ENCODE measurements around the gene KRTAP9-1. TPM values are rescaled to one million over a fixed set of nuclear protein-coding genes. Genes with fewer than 3 reads are reported as not detected.

Gene KRTAP9-1
- total RNA-seq, 1 donor from 2014 or later = not detected

DNA sequence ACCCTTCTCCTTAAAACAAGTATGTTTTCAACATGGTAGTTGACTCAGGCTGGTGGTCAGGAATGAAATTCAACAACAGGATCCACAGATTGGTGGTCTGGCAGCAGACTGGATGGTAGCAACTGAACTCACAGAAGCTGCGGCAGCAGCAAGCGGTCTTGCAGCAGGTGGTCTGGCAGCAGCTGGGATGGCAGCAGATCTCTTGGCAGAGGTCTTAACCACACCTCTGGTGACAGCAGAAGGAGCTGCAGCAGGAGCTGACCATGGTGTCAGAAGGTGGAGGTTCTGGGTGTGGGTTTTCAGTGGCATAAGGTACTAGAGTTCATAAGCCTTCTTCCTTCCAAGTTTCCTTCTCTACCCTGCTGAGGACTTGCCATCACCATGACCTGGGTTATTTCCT is 2.8 kb upstream of the KRTAP9-1 start:
- TF ChIP-seq, protein P1, sequence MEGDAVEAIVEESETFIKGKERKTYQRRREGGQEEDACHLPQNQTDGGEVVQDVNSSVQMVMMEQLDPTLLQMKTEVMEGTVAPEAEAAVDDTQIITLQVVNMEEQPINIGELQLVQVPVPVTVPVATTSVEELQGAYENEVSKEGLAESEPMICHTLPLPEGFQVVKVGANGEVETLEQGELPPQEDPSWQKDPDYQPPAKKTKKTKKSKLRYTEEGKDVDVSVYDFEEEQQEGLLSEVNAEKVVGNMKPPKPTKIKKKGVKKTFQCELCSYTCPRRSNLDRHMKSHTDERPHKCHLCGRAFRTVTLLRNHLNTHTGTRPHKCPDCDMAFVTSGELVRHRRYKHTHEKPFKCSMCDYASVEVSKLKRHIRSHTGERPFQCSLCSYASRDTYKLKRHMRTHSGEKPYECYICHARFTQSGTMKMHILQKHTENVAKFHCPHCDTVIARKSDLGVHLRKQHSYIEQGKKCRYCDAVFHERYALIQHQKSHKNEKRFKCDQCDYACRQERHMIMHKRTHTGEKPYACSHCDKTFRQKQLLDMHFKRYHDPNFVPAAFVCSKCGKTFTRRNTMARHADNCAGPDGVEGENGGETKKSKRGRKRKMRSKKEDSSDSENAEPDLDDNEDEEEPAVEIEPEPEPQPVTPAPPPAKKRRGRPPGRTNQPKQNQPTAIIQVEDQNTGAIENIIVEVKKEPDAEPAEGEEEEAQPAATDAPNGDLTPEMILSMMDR (conservative IDR thresholded peaks at IDR 0.05) = no peak
- no peaks in the 10 kb centered on the region for H3K9me3 Mint-ChIP-seq
- DNase-seq (ENCODE audit: low read depth, low spot score) = no peak
- no peaks in the 10 kb centered on the region for H3K36me3 Mint-ChIP-seq (ENCODE audit: low read depth)
- no peaks in the 10 kb centered on the region for H3K4me1 Mint-ChIP-seq
- peaks cover 52% of the 10 kb centered on the region for H3K27me3 Mint-ChIP-seq (ENCODE audit: low read depth)
- no peak overlapping the region for H3K4me3 Mint-ChIP-seq
- no peak overlapping the region for H3K27ac Mint-ChIP-seq (ENCODE audit: unreplicated experiment)

DNA sequence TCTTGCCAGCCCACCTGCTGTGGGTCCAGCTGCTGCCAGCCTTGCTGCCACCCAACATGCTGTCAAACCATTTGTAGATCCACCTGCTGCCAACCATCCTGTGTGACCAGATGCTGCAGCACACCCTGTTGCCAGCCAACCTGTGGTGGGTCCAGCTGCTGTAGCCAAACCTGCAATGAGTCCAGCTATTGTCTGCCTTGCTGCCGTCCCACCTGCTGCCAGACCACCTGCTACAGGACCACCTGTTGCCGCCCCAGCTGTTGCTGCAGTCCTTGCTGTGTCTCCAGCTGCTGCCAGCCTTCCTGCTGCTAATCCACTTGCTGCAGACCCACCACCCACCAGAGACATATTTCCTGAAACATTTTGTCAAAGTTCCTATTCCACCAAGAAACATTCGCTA is 641 bp downstream of the KRTAP9-1 start:
- TF ChIP-seq, protein P1 (conservative IDR thresholded peaks at IDR 0.05) = no peak
- H3K36me3 Mint-ChIP-seq (ENCODE audit: low read depth) = no peaks in the 10 kb centered on the region
- H3K4me1 Mint-ChIP-seq = no peaks in the 10 kb centered on the region
- no peak overlapping the region for H3K4me3 Mint-ChIP-seq
- peaks cover 3% of the 10 kb centered on the region for H3K9me3 Mint-ChIP-seq
- DNase-seq (ENCODE audit: low read depth, low spot score) = no peak
- H3K27ac Mint-ChIP-seq (ENCODE audit: unreplicated experiment) = no peak overlapping the region
- peaks cover 54% of the 10 kb centered on the region for H3K27me3 Mint-ChIP-seq (ENCODE audit: low read depth)

DNA sequence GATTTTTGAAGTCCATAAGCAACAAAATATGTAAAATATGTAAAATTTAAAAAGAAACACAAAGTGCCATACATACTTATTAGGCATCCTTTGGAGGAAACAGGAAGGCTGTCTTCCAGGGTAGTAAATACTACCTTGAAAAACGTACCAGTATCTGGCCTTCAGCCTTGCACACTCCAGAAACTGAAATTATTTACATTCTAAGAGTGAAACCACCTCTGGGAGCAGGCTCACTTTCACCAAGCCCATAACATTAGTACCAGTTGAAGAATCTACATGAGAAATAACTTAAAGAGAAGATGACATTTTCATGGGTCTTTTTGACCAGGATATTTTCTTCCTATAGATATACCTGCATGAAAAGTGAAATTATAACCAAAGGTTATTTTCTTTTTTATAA is 6.4 kb downstream of the KRTAP9-1 start:
- H3K27me3 Mint-ChIP-seq (ENCODE audit: low read depth) = peaks cover 46% of the 10 kb centered on the region
- H3K9me3 Mint-ChIP-seq = peaks cover 8% of the 10 kb centered on the region
- no peak overlapping the region for H3K27ac Mint-ChIP-seq (ENCODE audit: unreplicated experiment)
- H3K4me3 Mint-ChIP-seq = no peak overlapping the region
- H3K36me3 Mint-ChIP-seq (ENCODE audit: low read depth) = no peaks in the 10 kb centered on the region
- no peak for DNase-seq (ENCODE audit: low read depth, low spot score)
- TF ChIP-seq, protein P1 (conservative IDR thresholded peaks at IDR 0.05) = no peak
- no peaks in the 10 kb centered on the region for H3K4me1 Mint-ChIP-seq

DNA sequence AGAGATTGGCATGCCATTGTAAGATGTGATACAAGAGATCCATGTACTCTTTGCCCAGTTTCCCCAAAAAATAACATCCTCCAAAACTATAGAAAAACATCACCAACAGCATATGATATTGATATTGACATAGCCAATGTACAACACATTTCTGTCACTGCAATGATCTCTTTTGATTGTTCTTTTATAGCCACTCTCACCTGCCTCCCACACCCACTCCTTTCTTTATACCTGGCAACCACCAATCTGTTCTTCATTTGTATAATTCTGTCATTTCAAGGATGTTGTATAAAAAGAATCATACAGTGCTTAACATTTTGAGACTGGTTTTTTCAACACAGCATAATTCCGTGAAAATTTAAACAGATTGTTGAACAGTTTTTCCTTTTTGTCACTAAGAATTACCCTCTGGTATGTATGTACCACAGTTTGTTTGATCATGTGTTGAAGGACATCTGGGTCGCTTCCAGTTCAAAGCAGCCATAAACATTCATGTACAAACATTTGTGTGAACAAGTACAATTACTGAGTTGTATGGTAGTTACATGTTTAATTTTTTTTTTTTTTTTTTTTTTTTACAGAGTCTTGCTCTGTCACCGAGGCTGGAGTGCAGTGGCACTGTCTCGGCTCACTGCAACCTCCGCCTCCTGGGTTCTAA is 9.9 kb downstream of the KRTAP9-1 start:
- TF ChIP-seq, protein P1 (conservative IDR thresholded peaks at IDR 0.05) = no peak
- Mint-ChIP-seq H3K9me3 (peaks cover 5% of the 10 kb centered on the region), H3K4me1 (no peaks in the 10 kb centered on the region)

DNA sequence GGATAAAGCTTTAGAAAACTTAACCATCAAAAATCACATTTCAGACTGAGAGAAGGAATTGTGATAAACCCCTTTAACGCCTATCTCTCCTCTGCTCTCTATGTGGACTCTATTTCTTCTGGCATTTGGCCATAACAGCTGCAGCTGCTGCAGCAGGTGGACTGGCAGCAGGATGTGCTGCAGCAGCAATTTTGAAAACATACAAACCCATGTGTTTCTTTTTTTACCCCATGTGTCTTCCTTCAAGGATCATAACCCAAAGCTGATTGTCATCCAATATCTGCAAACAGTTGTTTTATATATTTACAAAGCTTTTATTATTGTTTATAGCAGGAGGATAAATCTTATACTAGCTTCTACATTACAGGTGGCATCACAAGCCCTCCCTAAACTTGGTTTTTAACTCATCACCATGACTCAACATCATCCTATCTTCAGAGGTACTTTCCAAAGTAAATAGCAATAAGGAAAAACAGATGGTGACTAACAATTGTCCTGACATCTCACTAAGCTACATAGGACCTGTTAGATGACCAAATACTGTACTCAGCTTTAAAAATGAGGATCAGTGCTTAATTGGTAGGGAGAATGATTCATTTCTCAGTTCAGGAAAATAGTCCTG is 22.3 kb downstream of the KRTAP9-1 start:
- H3K36me3 Mint-ChIP-seq (ENCODE audit: low read depth) = no peaks in the 10 kb centered on the region
- peaks cover 57% of the 10 kb centered on the region for H3K27me3 Mint-ChIP-seq (ENCODE audit: low read depth)

More for the DNA sequence above, 9.9 kb downstream of the KRTAP9-1 start:
- Mint-ChIP-seq H3K27ac (ENCODE audit: unreplicated experiment) (no peak overlapping the region), H3K36me3 (ENCODE audit: low read depth) (no peaks in the 10 kb centered on the region), H3K27me3 (ENCODE audit: low read depth) (peaks cover 23% of the 10 kb centered on the region), H3K4me3 (no peak overlapping the region)
- no peak for DNase-seq (ENCODE audit: low read depth, low spot score)

More for the DNA sequence above, 22.3 kb downstream of the KRTAP9-1 start:
- TF ChIP-seq, protein P1 (conservative IDR thresholded peaks at IDR 0.05) = no peak
- no peaks in the 10 kb centered on the region for H3K9me3 Mint-ChIP-seq
- H3K27ac Mint-ChIP-seq (ENCODE audit: unreplicated experiment) = no peak overlapping the region
- H3K4me1 Mint-ChIP-seq = no peaks in the 10 kb centered on the region
- no peak for DNase-seq (ENCODE audit: low read depth, low spot score)
- no peak overlapping the region for H3K4me3 Mint-ChIP-seq

All from neural crest cell (in vitro differentiated cells).